ENCODE results near the gene GPR153. TPM values are rescaled to one million over a fixed set of nuclear protein-coding genes. Genes with fewer than 3 reads are reported as not detected.

GPR153 gene
- total RNA-seq, 1 experiment from 2014 or later = 61.3 TPM

DNA sequence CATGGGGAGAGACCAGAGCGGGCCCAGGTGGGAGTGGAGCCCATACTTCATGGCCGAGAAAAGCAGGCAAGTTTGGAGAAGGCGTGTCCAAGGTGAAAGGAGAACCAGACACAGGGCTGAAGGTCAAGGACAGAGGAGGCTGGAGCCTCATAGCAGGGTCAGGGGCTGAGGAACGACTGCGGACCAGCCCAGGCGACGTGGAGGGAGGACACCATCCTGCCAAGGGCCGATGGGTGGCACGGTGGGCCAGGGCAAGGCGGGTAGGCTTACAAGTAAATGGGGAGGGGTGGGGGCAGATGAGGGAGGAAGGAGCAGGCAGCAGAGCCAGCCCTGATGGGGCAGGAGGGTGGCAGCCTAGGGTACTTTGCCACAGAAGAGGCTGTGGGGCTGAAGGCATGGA, 18.2 kb upstream of the GPR153 start:
- H3K36me3 ChIP-seq = no peaks in the 10 kb centered on the region
- no peaks in the 10 kb centered on the region for H3K9me3 ChIP-seq (replicated peaks)
- no peak for DNase-seq
- H3K27me3 ChIP-seq = no peaks in the 10 kb centered on the region
- no peak overlapping the region for H3K4me3 ChIP-seq
- no peak overlapping the region for H3K27ac ChIP-seq
- H3K4me1 ChIP-seq = peaks cover 22% of the 10 kb centered on the region

DNA sequence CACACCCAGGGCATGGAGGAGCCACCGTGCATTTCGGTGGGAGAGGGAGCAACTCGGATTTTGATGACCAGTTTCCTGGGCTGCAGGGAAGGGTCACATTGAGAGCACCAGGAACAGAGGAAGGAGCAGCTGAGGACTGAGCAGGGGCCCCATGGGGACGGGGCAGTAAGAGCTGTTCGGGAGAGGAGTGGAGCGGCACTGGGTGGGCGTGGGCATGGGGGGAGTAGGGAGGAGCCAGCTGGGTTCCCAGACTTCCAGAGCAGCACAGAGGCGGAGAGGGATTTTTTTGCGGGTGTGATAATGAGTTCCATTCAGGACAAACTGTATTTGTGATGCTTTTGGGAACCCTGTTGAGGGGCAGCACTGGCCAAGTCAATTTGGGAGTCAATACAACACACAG, 17.4 kb upstream of the GPR153 start:
- peaks cover 24% of the 10 kb centered on the region for H3K4me1 ChIP-seq
- no peaks in the 10 kb centered on the region for H3K27me3 ChIP-seq
- no peak for DNase-seq
- no peaks in the 10 kb centered on the region for H3K9me3 ChIP-seq (replicated peaks)
- no peak overlapping the region for H3K4me3 ChIP-seq
- H3K36me3 ChIP-seq = no peaks in the 10 kb centered on the region
- H3K27ac ChIP-seq = no peak overlapping the region

DNA sequence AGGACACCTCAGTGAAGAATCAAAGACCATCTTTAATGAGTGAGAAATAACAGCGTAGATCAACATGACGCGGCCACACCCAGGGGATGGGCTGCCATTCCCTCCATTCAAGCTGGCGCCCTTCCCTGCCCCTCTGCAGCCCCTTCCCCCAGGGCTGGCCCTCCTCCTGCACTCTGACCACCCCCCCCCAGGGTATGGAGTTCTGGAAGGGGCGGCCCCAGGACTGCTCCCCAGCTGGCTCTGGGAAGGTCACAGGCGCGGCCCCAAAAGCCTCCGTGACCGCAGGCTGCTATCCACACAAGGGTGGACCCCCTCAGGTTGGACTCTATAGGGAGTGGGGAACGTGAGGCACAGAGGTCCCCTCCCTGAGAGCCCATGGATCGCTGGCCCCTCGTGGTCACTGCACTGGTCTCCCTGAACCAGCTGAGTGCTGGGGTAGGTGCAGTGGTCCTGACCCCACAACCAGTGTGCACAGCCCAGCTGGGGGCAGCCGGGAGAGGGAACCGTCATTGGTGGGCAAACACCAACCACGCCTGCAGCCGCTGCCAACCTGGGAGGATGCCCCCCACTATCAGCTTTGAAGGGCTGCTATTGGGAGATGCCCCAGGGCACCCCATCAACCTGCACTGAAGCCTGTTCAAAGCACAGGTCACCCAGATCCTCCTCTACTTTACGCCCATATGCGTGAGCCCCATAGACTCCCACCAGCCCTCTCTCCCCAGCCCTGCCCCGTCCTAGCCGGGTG, 16.1 kb upstream of the GPR153 start:
- no peak for DNase-seq
- Histone ChIP-seq H3K9me3 (replicated peaks) (no peaks in the 10 kb centered on the region), H3K36me3 (no peaks in the 10 kb centered on the region), H3K27me3 (no peaks in the 10 kb centered on the region), H3K4me1 (peaks cover 37% of the 10 kb centered on the region), H3K4me3 (no peak overlapping the region), H3K27ac (no peak overlapping the region)

DNA sequence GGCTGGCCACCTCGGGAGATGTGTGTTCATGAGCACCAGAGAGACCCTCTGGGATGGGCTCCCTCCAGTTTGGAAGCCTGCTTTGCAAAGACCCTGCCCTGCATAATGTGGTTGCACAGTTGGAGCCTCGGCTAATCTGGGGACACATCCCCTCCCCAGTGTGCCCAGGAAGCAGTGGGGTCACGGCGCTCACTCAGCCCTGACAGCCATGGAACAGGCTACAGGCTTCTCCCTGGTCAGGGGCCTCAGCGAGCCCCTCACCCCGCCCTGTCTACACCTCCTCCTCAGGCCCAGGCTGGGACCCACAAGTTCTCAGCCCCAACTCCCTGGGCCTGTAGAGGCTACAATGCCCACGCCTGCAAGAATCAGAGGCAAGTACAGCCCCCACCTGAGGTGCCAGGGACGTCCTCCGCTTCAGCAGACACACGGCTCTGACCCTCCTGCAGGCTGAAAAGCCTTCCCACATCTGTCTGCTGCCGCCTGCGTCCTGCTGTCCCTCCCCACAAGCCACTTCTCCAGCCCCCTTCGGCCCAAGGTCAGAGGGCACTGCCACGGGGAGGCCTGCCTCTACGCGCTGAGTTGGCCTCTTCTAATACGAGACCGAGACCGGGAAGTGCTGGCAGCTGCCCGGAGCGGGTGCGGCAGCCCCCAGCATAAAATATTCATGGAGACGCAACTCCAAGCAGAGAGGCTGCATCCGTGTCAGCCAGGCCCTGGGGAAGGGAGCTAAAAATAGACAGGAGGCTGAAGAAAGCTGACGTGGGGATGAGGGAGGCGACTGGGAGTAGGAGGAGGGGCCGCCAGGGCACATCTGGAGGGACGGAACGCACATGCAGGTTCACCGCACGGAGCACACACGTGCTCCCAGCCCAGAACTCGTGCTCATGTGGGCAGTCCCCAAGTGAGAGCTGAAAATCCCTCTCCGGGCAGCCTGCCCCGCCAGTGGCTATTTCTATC, 15.2 kb upstream of the GPR153 start:
- Histone ChIP-seq H3K27me3 (no peaks in the 10 kb centered on the region), H3K9me3 (replicated peaks) (no peaks in the 10 kb centered on the region), H3K4me3 (peak overlapping the region; percentile 45), H3K27ac (peak overlapping the region; percentile 74), H3K36me3 (no peaks in the 10 kb centered on the region), H3K4me1 (peaks cover 40% of the 10 kb centered on the region)
- peak; percentile 89 to 91 for DNase-seq

DNA sequence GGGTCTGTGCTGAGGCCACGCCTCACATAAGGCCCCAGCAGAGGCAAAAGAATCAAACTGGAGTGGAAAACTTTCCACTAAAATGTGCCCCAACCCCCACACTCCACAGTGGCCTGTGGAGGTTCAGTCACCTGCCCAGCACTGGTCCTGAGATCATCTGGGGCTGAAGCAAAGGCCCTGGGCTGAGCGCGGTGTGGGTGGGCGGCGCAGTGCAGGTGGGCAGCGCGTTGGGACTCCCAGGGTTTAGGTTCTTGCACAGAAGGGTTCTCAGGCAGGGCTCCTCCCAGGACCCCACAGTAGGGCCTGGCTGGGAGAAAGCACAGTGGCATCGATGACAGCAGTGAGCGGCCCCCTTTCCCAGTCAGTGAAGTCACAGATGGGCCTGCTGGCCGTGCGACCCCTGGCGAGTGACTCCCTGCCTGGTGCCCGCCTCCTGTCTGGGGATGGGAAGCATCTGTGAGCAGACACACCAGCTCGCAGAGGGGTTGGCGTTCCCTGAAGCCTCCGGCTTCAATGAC, 13.8 kb upstream of the GPR153 start:
- no peak overlapping the region for H3K27ac ChIP-seq
- H3K27me3 ChIP-seq = no peaks in the 10 kb centered on the region
- peaks cover 54% of the 10 kb centered on the region for H3K4me1 ChIP-seq
- no peak overlapping the region for H3K4me3 ChIP-seq
- DNase-seq = no peak
- H3K9me3 ChIP-seq (replicated peaks) = no peaks in the 10 kb centered on the region
- H3K36me3 ChIP-seq = no peaks in the 10 kb centered on the region

DNA sequence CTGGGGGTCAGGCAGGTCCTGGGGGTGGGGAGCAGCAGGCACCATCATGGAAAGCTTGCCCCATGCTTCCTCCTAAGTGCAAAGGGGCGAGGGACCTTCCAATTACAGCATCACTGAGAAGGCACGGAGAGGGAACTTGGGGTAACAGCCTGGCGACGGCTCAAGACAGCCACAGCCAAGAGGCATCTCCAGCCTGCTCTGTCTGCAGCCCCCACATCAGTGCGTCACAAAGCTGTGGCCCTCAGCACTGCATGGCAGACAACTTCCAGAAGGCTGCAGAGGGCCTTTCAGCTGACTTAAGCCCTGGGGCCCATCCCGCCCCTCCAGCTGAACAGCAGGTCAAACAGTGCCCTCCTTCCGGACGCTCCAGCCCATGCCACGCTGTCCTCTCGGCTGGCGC, 13.2 kb upstream of the GPR153 start:
- Histone ChIP-seq H3K4me1 (peaks cover 60% of the 10 kb centered on the region), H3K27ac (no peak overlapping the region), H3K4me3 (no peak overlapping the region), H3K36me3 (no peaks in the 10 kb centered on the region), H3K9me3 (replicated peaks) (no peaks in the 10 kb centered on the region), H3K27me3 (no peaks in the 10 kb centered on the region)
- DNase-seq = no peak

DNA sequence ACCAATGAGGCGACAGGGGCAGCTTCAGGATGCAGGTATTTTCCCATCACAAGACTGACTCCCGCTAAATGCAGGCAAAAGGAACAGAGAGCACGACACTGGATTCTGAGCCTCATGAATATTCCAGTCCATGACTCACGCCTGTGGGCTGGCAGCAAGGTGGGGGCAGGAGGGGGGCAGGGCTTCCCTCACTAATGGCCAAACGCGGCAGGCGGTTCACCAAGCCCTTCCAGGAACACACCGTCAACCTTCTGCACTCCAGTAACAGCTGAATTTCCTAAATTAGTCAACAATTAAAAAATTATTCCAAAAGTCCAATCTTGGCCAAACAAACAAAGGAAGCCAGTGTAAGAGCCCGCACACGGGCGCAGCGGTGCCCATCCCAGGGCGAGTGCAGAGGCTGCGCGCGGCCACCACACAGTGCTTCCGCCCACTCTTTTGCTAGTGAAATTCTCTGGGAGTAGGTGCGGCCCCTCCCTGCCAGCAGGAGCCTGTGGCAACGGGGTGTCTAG, 12.5 kb upstream of the GPR153 start:
- peak in 1 of 2 experiments; percentile 58 for DNase-seq

DNA sequence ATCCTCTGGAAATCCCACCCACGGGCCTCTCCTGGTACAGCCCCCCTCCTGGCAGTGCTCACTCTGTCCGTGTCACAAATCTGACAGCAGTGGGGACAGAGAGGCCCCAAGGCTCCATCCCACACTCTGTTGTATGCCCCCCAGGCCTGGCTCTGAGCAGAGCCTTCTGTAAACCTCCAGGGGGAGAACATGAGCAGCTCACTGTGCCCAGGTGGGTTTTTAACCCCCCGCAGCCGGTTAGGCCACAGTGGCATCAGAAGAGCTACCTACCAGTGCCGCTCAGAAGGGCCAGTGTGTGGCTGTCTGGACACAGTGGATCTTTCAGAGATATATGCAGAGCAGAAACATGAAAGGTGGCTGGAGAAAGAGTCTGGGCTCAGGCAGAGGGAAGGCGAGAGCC, 12.0 kb upstream of the GPR153 start:
- Histone ChIP-seq H3K4me1 (peaks cover 68% of the 10 kb centered on the region), H3K27me3 (no peaks in the 10 kb centered on the region), H3K27ac (no peak overlapping the region; the same call in 1 of the 2 replicates), H3K9me3 (replicated peaks) (no peaks in the 10 kb centered on the region), H3K4me3 (no peak overlapping the region), H3K36me3 (no peaks in the 10 kb centered on the region)
- DNase-seq = no peak

More for the DNA sequence above, 12.5 kb upstream of the GPR153 start:
- no peak overlapping the region for H3K27ac ChIP-seq
- H3K9me3 ChIP-seq (replicated peaks) = no peaks in the 10 kb centered on the region
- peaks cover 67% of the 10 kb centered on the region for H3K4me1 ChIP-seq
- H3K36me3 ChIP-seq = no peaks in the 10 kb centered on the region
- no peaks in the 10 kb centered on the region for H3K27me3 ChIP-seq
- H3K4me3 ChIP-seq = no peak overlapping the region

DNA sequence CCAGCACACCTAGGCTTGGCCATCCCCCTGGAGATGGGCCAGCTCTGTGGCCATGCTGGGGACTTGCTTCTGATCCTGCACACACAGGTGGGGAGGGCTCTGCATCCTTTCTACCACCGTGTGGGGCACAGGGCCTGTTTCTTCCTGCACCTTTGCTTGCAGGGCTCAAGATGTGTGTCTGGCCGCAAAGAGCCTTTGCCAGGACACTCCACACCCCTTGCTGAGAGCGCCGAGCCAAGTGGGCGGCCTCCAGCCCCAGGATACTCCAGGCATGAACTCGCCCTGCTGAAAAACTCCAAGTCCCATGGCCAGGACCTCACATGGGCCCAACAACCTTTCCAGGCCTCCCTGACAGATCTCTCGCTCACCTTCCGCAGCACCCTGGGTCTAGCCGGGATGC, 11.6 kb upstream of the GPR153 start:
- Histone ChIP-seq H3K4me3 (no peak overlapping the region), H3K4me1 (peaks cover 68% of the 10 kb centered on the region), H3K9me3 (replicated peaks) (no peaks in the 10 kb centered on the region), H3K27me3 (no peaks in the 10 kb centered on the region), H3K27ac (no peak overlapping the region; the same call in 1 of the 2 replicates), H3K36me3 (no peaks in the 10 kb centered on the region)
- no peak for DNase-seq

DNA sequence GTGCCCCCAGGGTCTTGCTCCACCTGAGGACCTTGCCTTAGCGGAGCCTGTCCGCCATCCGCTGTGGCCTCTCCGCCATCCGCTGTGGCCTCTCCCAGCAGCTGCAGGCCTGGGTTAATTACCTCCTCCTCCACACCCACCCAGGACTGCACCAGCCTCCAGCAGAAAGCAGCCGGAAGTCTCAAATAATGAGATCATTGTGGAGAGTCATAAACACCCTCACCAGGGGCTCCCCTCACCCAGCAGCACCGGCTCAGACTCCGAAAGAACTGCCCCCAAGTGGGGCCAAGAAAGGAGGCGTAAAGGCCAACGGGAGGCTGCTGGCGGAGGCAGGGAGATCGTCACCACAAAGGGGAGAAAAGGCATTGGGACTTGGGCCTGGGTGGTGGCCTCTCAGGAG, 10.7 kb upstream of the GPR153 start:
- Histone ChIP-seq H3K27me3 (no peaks in the 10 kb centered on the region), H3K27ac (peak overlapping the region; percentile 89), H3K9me3 (replicated peaks) (no peaks in the 10 kb centered on the region), H3K4me3 (no peak overlapping the region), H3K36me3 (no peaks in the 10 kb centered on the region), H3K4me1 (peaks cover 64% of the 10 kb centered on the region)
- DNase-seq = peak; percentile 90 to 95

DNA sequence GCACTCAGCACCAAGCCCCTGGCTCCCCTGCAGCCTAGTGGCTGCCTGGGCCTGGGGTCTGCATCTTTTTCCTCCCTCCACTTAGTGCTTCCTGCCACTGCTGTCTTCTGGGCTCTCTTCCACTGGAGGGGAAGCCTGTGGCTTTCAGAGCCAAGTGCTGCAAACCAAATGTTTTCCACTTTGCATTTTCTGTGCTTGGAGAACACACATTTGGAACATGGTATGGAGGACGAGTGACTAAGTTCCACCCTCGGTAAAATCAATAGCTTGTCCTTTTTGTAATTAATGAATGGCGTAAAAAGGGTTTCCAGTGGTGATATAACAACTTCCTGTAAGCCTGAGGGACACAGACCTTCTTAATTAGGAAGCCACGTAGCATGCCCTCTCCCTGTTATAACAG, 10.1 kb upstream of the GPR153 start:
- H3K27ac ChIP-seq = peak overlapping the region; percentile 89
- H3K9me3 ChIP-seq (replicated peaks) = no peaks in the 10 kb centered on the region
- no peak overlapping the region for H3K4me3 ChIP-seq
- H3K4me1 ChIP-seq = peaks cover 59% of the 10 kb centered on the region
- DNase-seq = peak in 1 of 2 experiments; percentile 40
- no peaks in the 10 kb centered on the region for H3K27me3 ChIP-seq
- H3K36me3 ChIP-seq = no peaks in the 10 kb centered on the region

DNA sequence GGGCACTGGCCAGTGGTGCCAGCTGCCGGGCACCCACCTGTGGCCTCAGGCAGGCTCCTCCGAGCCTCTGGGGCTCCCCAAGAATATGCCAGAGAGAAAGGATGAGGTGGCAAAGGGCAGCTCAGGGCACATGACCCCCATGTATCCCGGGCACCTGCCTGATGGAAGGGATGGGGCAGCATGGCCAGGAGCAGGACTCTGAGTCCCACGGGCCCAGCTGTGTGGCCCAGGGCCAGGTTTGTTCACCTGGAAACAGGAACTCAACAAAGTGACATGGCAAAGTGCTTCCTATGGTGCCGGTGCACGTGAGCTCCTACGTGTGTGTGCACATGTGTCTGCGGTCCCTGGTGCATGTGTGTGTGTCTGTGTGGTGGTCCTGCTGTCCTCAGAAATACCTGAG, 9.5 kb upstream of the GPR153 start:
- no peak for DNase-seq
- Histone ChIP-seq H3K4me1 (peaks cover 55% of the 10 kb centered on the region), H3K27ac (peak overlapping the region; percentile 89)

DNA sequence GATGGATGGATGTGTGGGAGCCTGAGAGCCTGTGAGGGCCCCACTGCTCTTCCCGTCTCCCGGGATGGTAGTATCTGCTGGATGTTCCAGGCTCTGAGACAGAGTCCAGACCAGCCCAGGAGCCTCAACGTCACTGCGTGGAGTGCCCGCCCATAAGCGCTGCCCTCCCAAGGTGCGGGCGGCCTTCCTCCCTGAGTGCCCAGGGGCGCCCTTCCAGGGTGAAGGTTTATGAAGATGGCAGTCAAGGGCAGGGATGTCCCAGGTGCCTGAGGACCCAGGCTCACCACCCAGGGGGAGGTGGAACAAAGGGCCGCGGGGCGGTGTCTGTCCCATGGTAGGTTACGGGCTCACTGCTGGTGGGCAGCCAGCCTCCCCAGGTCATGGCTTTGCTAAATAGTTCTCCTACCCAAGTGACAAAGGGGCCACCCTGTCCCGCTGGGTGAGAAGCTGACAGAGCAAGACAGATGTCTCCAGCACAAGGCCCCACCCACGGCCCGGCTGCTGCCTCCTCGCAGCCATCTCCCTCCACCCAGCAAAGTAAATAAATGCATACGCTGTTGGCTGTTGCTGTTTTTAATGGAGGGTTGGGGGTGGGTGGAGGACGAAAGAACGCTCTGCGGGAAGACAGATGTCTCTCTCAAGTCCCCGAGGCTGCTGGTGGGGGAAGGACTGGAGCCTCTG, 9.0 kb upstream of the GPR153 start:
- Histone ChIP-seq H3K4me3 (peak overlapping the region; percentile 9; the same call in 1 of the 2 replicates), H3K36me3 (no peaks in the 10 kb centered on the region), H3K4me1 (peaks cover 51% of the 10 kb centered on the region), H3K27me3 (no peaks in the 10 kb centered on the region), H3K27ac (peak overlapping the region; percentile 89), H3K9me3 (replicated peaks) (no peaks in the 10 kb centered on the region)
- peak; percentile 93 to 94 for DNase-seq

More for the DNA sequence above, 9.5 kb upstream of the GPR153 start:
- H3K4me3 ChIP-seq = no peak overlapping the region
- no peaks in the 10 kb centered on the region for H3K9me3 ChIP-seq (replicated peaks)
- H3K36me3 ChIP-seq = no peaks in the 10 kb centered on the region
- H3K27me3 ChIP-seq = no peaks in the 10 kb centered on the region

DNA sequence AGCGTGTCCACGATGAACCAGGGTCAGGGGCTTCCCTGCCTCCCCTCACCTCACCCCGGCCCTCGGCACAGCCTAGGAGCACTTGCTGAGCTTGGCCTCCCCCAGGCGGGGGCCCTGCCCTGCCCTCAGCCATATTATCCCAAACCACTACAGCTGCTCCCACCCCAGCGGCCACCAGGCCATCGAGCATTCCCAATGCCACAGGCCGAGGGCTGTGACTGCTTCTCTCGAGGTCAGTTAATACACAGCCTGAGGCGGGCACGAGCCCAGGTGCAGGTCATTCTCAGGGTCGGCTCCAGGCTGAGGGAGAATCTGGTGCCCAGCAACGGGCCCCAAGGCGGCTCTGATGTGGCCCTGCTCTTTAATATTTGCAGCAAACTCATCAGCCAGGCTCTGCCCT, 8.4 kb upstream of the GPR153 start:
- Histone ChIP-seq H3K4me3 (peak overlapping the region; percentile 9; the same call in 1 of the 2 replicates), H3K36me3 (no peaks in the 10 kb centered on the region), H3K27me3 (no peaks in the 10 kb centered on the region), H3K9me3 (replicated peaks) (no peaks in the 10 kb centered on the region), H3K4me1 (peaks cover 51% of the 10 kb centered on the region), H3K27ac (peak overlapping the region; percentile 89)
- DNase-seq = no peak
